ENCODE measurements around the gene SLC22A14. TPM values are rescaled to one million over a fixed set of nuclear protein-coding genes. Genes with fewer than 3 reads are reported as not detected.

The SLC22A14 gene
- total RNA-seq, 1 experiment from 2014 or later: not detected

GRCh38 chr3:38354588-38355330 is 72.7 kb downstream of the SLC22A14 start:
- peaks cover 38% of the 10 kb centered on the region for H3K36me3 Mint-ChIP-seq
- H3K4me3 Mint-ChIP-seq: no peak overlapping the region
- H3K9me3 Mint-ChIP-seq: peaks cover 28% of the 10 kb centered on the region
- TF ChIP-seq USF2 (CRISPR knock-in tag; IDR thresholded peaks at IDR 0.05) (no peak), ATF2 (CRISPR knock-in tag; IDR thresholded peaks at IDR 0.05; ENCODE audit: borderline replicate concordance, low read depth) (no peak), ZBTB43 (CRISPR knock-in tag; IDR thresholded peaks at IDR 0.05) (no peak), FOXK1 (CRISPR knock-in tag; IDR thresholded peaks at IDR 0.05) (no peak), HMGA2 (CRISPR knock-in tag; IDR thresholded peaks at IDR 0.05) (no peak), CREM (CRISPR knock-in tag; IDR thresholded peaks at IDR 0.05) (no peak)
- ChIA-PET POLR2A (interaction anchor here (0.5 kb wide), 1 partner anchor 43 kb away, joined by 5 read pairs; no protein-coding TSS in a partner anchor), CTCF (interaction anchor here (0.6 to 0.8 kb wide), 2 partner anchors 8 to 351 kb away, joined by 3 to 4 read pairs; partner anchors contain the start of gene XYLB)
- H3K27me3 Mint-ChIP-seq (ENCODE audit: low read depth): no peaks in the 10 kb centered on the region
- no peak for ATAC-seq
- no peak overlapping the region for H3K27ac Mint-ChIP-seq
- no peaks in the 10 kb centered on the region for H3K4me1 Mint-ChIP-seq
- DNase-seq (ENCODE audit: low spot score): no peak

GRCh38 chr3:38359038-38359437 is 76.9 kb downstream of the SLC22A14 start:
- DNase-seq (ENCODE audit: low spot score): no peak
- H3K4me3 Mint-ChIP-seq: no peak overlapping the region
- ChIA-PET POLR2A (no interaction called here), CTCF (no interaction called here)
- peaks cover 36% of the 10 kb centered on the region for H3K36me3 Mint-ChIP-seq
- H3K4me1 Mint-ChIP-seq: no peaks in the 10 kb centered on the region
- ATAC-seq: no peak
- H3K27ac Mint-ChIP-seq: no peak overlapping the region
- peaks cover 29% of the 10 kb centered on the region for H3K9me3 Mint-ChIP-seq
- no peaks in the 10 kb centered on the region for H3K27me3 Mint-ChIP-seq (ENCODE audit: low read depth)
- TF ChIP-seq NFATC4 (CRISPR knock-in tag; IDR thresholded peaks at IDR 0.05) (no peak), PREB (CRISPR knock-in tag; IDR thresholded peaks at IDR 0.05; ENCODE audit: borderline replicate concordance) (no peak), ELF4 (CRISPR knock-in tag; IDR thresholded peaks at IDR 0.05; ENCODE audit: low read depth) (no peak), E2F1 (CRISPR knock-in tag; IDR thresholded peaks at IDR 0.05) (no peak), TCF7 (CRISPR knock-in tag; IDR thresholded peaks at IDR 0.05; ENCODE audit: low read depth) (no peak), RELA (CRISPR knock-in tag; IDR thresholded peaks at IDR 0.05; ENCODE audit: borderline replicate concordance) (no peak), ZBTB43 (CRISPR knock-in tag; IDR thresholded peaks at IDR 0.05) (no peak), RORB (CRISPR knock-in tag; IDR thresholded peaks at IDR 0.05) (no peak), NFE2L1 (CRISPR knock-in tag; IDR thresholded peaks at IDR 0.05) (no peak), MXD4 (CRISPR knock-in tag; IDR thresholded peaks at IDR 0.05; ENCODE audit: borderline replicate concordance) (no peak), ZNF121 (CRISPR knock-in tag; IDR thresholded peaks at IDR 0.05) (no peak), ZNF232 (CRISPR knock-in tag; IDR thresholded peaks at IDR 0.05) (no peak), ATF2 (CRISPR knock-in tag; IDR thresholded peaks at IDR 0.05; ENCODE audit: borderline replicate concordance, low read depth) (no peak), AFF4 (CRISPR knock-in tag; IDR thresholded peaks at IDR 0.05; ENCODE audit: borderline replicate concordance) (no peak), ZBTB21 (CRISPR knock-in tag; IDR thresholded peaks at IDR 0.05; ENCODE audit: borderline replicate concordance) (no peak), SMAD3 (CRISPR knock-in tag; IDR thresholded peaks at IDR 0.05; ENCODE audit: borderline replicate concordance) (no peak), CBFB (CRISPR knock-in tag; IDR thresholded peaks at IDR 0.05; ENCODE audit: low read depth) (no peak)
